Loucy (cell line): ENCODE measurements around the gene PTPRK.

Experiments
- EZH2phosphoT487 ChIP-seq: fragments of 200-600 bp; IDR thresholded peaks from 2 replicates; pipeline ENCODE4 v1.6.1; 2018; ENCODE audit warnings: antibody characterized with exemption, mild to moderate bottlenecking, moderate library complexity, borderline replicate concordance
- TF ChIP-seq, protein P1 (sequence below): fragments of 200-600 bp; sonication (generic); conservative IDR thresholded peaks from 2 replicates; pipeline ENCODE4 v1.5.1; 2014; ENCODE audit warnings: mild to moderate bottlenecking, antibody characterized with exemption, low read length

DNA sequence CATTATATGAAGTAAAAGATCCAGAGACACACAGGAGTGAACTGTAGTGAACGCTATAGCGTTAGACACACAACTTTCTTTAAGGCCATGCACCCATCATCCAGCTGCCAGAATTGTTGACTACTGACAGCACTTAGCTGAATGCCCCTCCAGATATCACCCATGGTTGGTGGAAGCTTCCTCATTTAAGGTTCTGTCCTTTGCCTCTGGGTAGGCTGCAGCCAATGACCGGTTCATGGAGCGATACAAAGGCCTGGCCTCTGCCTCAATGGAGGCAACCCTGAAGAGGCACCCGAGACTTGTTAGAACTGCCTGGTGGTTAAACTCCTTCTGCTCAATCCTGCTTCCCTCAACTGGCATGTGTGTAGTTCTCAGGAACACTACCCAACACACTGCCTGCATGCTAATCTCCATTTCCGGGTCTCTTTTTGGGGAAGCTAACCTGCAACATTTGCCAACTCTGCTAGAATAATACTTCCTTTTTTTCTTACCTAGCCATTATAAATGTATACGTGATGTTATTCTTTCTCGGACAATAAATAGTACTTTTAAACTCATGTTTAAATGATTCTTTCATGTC, 569.7 kb downstream of the PTPRK start:
- TF ChIP-seq, protein P1, sequence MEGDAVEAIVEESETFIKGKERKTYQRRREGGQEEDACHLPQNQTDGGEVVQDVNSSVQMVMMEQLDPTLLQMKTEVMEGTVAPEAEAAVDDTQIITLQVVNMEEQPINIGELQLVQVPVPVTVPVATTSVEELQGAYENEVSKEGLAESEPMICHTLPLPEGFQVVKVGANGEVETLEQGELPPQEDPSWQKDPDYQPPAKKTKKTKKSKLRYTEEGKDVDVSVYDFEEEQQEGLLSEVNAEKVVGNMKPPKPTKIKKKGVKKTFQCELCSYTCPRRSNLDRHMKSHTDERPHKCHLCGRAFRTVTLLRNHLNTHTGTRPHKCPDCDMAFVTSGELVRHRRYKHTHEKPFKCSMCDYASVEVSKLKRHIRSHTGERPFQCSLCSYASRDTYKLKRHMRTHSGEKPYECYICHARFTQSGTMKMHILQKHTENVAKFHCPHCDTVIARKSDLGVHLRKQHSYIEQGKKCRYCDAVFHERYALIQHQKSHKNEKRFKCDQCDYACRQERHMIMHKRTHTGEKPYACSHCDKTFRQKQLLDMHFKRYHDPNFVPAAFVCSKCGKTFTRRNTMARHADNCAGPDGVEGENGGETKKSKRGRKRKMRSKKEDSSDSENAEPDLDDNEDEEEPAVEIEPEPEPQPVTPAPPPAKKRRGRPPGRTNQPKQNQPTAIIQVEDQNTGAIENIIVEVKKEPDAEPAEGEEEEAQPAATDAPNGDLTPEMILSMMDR = no peak
- no peak for TF ChIP-seq EZH2phosphoT487
